Chondrocyte (in vitro differentiated cells): ENCODE measurements around the gene KRTAP4-16. TPM values are rescaled to one million over a fixed set of nuclear protein-coding genes. Genes with fewer than 3 reads are reported as not detected.
"Not testable (repeated sequence)": the region's sequence is repeated elsewhere in the genome, so short reads cannot be mapped to it uniquely, and the experiment has no call there.

Experiments
- DNase-seq: peaks from one replicate; pipeline ENCODE4 v3.0.0; 2021; ENCODE audit warnings: mixed read lengths, low spot score
- H3K27ac Mint-ChIP-seq: one replicate; pipeline ENCODE4 v1.8.0; 2021; ENCODE audit warnings: mild to moderate bottlenecking, moderate library complexity, mixed read lengths; ENCODE audit not compliant: unreplicated experiment
- H3K27me3 Mint-ChIP-seq: 2 replicates; pipeline ENCODE4 v1.8.0; 2021; ENCODE audit warnings: low read depth, mixed read lengths
- H3K36me3 Mint-ChIP-seq: 2 replicates; pipeline ENCODE4 v1.8.0; 2021; ENCODE audit warnings: low read depth, mixed read lengths
- H3K4me1 Mint-ChIP-seq: 2 replicates; pipeline ENCODE4 v1.8.0; 2021; ENCODE audit warnings: low read depth, mild to moderate bottlenecking, mixed read lengths
- H3K4me3 Mint-ChIP-seq: one replicate; pipeline ENCODE4 v1.8.0; 2021; ENCODE audit warnings: mild to moderate bottlenecking, moderate library complexity, mixed read lengths; ENCODE audit not compliant: unreplicated experiment
- H3K9me3 Mint-ChIP-seq: 2 replicates; pipeline ENCODE4 v1.8.0; 2021; ENCODE audit warnings: low read depth, mixed read lengths
- total RNA-seq: library from RNA; stranded (reverse); gene quantifications from 3 replicates; pipeline ENCODE4 v1.2.1, GENCODE V29; 2021
- TF ChIP-seq, protein P1 (sequence below): fragments of 200-600 bp; sonication (generic); IDR thresholded peaks from 2 replicates; pipeline ENCODE4 v1.5.0; 2021; ENCODE audit warnings: antibody characterized with exemption, mild to moderate bottlenecking, moderate library complexity

Gene KRTAP4-16
- total RNA-seq, 1 donor from 2014 or later, result not detected

DNA sequence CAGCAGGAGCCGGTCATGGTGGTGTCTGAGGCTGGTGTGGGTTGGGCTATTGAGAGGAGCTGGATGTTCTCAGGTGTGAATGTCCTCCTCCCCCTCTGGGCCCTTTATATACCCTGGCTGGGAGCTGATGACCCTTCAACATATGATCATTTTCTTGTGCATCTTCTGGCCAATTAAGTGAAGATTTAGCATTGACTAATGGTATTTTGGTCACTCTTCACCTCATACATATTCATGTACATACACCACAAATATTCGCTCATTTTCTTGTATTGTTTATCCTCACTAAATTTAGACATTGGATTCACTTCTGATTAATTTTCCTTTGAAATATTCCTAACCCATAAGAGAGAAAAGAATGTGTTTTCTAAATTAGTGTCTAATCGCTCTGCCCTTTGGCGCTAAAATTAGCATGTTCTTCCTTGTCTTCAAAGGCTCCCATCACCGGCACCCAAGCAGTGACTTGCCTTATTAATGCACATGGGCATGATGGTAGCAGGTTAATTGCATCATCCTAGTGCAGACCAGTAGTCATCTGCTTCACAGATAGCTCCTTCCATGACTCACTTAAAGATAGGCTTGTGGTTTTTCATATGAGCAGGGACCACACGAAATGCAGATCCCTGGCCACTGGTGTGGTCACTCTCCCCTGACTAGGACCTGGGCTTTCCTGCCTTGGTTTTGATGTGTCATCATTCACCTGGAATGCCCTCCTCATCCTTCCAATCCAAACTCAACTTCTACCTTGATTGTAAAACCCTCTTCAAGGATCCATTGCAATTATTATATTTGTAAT, 36.0 kb downstream of the KRTAP4-16 start, which contains the start of gene KRTAP2-4:
Gene KRTAP2-4, minus strand, starts transcription at position 51 of the 796 bp plus-strand sequence. Its CDS starts 34 bp downstream, at position 17.
- Mint-ChIP-seq H3K27me3 (no peaks in the 10 kb centered on the region), H3K4me3 (no peak within 1 kb of the TSS), H3K36me3 (no peaks in the 10 kb centered on the region), H3K27ac (no peak within 1 kb of the TSS), H3K9me3 (no peaks in the 10 kb centered on the region), H3K4me1 (peaks cover 36% of the 10 kb centered on the region)
- no peak for DNase-seq
- TF ChIP-seq, protein P1, sequence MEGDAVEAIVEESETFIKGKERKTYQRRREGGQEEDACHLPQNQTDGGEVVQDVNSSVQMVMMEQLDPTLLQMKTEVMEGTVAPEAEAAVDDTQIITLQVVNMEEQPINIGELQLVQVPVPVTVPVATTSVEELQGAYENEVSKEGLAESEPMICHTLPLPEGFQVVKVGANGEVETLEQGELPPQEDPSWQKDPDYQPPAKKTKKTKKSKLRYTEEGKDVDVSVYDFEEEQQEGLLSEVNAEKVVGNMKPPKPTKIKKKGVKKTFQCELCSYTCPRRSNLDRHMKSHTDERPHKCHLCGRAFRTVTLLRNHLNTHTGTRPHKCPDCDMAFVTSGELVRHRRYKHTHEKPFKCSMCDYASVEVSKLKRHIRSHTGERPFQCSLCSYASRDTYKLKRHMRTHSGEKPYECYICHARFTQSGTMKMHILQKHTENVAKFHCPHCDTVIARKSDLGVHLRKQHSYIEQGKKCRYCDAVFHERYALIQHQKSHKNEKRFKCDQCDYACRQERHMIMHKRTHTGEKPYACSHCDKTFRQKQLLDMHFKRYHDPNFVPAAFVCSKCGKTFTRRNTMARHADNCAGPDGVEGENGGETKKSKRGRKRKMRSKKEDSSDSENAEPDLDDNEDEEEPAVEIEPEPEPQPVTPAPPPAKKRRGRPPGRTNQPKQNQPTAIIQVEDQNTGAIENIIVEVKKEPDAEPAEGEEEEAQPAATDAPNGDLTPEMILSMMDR, result no peak

DNA sequence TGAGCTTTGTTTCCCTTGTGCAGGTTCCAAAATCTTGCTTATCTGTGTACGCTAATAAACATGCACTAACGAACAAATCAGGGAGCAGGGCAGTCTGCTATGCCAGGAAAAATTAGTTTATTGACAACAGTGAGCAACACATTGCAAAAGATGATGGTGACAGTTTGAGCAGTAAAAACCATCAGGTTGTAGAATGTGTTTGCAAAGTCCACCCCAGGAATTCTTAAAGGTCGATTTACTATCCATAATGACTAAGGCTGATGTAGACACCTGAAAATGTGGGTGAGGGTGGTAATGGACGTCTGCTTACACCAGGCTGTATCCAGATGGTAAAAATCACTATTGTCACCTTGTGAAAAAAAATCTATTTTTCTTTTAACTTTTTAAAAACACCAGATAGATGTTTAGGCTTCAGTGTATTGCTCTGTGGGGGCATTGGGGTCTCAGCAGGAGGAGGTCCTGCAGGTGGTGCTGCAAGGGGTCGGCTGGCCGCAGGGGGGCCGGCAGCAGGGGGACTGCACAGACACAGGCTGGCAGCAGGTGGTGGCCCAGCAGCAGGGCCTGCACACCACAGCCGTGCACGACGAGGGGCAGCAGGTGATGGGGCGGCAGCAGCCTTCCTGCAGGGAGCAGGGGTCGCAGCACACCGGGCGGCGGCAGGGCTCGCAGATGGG, 36.9 kb downstream of the KRTAP4-16 start:
- H3K4me3 Mint-ChIP-seq, H3K27me3 Mint-ChIP-seq, H3K9me3 Mint-ChIP-seq, H3K27ac Mint-ChIP-seq, DNase-seq, H3K36me3 Mint-ChIP-seq: not testable (repeated sequence)
- peaks cover 45% of the 10 kb centered on the region for H3K4me1 Mint-ChIP-seq

DNA sequence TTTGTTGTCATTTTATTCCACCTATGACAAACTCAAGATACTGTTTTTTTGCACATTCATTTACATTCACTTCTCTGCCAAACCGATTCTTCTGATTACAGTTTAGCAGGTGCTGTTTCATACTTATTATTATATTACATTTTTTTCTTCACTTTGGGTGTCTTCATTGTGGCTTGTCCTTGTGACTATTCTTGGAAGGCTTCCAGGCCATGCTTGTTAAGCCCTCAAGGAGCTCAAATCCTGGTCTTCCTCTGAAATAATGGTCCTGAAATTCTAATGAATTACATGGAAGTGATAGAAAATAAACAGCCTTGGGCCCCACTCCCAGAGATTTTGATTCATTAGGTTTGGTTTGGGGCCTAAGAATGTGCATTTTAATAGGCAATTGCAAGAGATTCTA, 37.7 kb downstream of the KRTAP4-16 start:
- no peak for DNase-seq
- no peaks in the 10 kb centered on the region for H3K36me3 Mint-ChIP-seq
- H3K4me3 Mint-ChIP-seq, result no peak overlapping the region
- H3K27me3 Mint-ChIP-seq, result no peaks in the 10 kb centered on the region
- no peaks in the 10 kb centered on the region for H3K9me3 Mint-ChIP-seq
- TF ChIP-seq, protein P1, result no peak
- H3K4me1 Mint-ChIP-seq, result peaks cover 51% of the 10 kb centered on the region
- no peak overlapping the region for H3K27ac Mint-ChIP-seq

DNA sequence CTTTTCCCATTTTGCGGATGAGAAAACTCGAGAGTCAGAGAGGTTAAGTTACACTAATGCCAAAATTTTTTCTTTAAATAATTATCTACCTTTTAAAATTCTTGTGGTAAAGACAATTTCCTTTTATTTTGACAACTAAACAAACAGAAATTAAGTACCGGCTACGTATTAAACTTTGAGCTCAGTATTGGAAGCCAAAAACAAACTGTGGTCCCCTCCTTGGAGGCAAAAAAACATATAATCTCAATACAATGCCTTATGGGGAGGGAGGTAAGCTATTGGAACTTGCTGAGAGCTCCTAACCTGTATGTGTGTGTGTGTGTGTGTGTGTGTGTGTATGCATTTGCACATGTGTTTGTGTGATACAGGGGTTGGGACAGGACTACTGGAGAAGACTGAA, 38.6 kb downstream of the KRTAP4-16 start:
- H3K4me3 Mint-ChIP-seq, result no peak overlapping the region
- H3K36me3 Mint-ChIP-seq, result no peaks in the 10 kb centered on the region
- no peak overlapping the region for H3K27ac Mint-ChIP-seq
- DNase-seq, result no peak
- TF ChIP-seq, protein P1, result no peak
- H3K4me1 Mint-ChIP-seq, result peaks cover 57% of the 10 kb centered on the region
- no peaks in the 10 kb centered on the region for H3K9me3 Mint-ChIP-seq
- H3K27me3 Mint-ChIP-seq, result no peaks in the 10 kb centered on the region

DNA sequence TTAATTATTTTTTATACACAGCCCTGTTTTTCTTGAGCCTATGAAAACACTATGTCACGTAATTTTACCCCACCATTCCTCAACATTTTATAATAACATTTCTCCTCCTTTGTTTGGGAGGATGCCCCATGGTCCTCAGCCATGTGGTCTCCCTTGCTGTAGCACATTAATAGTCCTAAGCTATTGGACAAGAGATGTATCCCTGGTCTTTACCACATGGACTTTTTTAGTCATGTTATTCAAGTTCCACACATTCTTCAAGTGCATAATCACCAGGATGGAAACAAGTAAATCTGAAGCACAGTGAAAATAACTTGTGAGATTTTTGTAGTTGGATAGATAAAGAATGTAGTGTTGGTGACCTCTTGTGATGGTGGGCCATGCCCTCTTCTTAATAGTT, 40.0 kb downstream of the KRTAP4-16 start:
- TF ChIP-seq, protein P1, result peak; percentile 38
- Mint-ChIP-seq H3K9me3 (peaks cover 4% of the 10 kb centered on the region), H3K4me1 (peaks cover 57% of the 10 kb centered on the region), H3K27ac (peak overlapping the region; percentile 95), H3K36me3 (peaks cover 1% of the 10 kb centered on the region), H3K4me3 (no peak overlapping the region), H3K27me3 (no peaks in the 10 kb centered on the region)
- DNase-seq, result no peak
